Astrocyte of the spinal cord (primary cell): ENCODE data around the gene RNF175.

Source experiments
- DNase-seq: peaks from one replicate; pipeline ENCODE4 v3.0.0; 2011; ENCODE audit warnings: low read depth, low spot score
- H3K4me3 ChIP-seq: 2 replicates; pipeline ENCODE4 v1.5.1; 2011; ENCODE audit warnings: low read depth, mild to moderate bottlenecking, low read length, moderate library complexity
- in situ Hi-C: cut with HindIII; loops from 2 replicates; pipeline ENCODE4 v1.10.0; 2017; ENCODE audit warnings: low sequenced_read_pairs
- TF ChIP-seq, protein P1 (sequence below): IDR thresholded peaks from 2 replicates; pipeline ENCODE4 v1.5.1; 2012; ENCODE audit warnings: low read depth, mild to moderate bottlenecking, low read length, inconsistent platforms

The RNF175 gene

DNA sequence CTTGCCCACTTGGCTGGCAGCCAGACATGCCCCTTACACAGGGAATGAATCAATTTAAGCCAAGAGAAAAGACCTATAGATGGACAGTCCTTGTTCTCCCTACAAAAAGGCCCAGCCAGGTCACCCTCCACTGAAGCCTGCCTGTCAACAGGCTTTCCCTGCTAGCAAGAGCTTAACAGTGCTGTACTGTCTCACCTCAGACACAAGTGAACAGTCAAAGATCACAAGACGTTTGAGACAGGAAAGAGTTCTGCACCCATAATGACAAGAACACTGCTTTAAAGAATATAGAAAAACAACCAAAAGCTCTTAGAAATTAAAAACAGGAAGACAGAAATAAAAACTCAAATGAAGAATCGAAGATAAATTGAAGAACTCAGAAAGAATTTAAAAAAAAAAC, 4.6 kb downstream of the RNF175 start:
- no peak for DNase-seq
- in situ Hi-C loops: no loop called here
- H3K4me3 ChIP-seq: no peak overlapping the region
- TF ChIP-seq, protein P1, sequence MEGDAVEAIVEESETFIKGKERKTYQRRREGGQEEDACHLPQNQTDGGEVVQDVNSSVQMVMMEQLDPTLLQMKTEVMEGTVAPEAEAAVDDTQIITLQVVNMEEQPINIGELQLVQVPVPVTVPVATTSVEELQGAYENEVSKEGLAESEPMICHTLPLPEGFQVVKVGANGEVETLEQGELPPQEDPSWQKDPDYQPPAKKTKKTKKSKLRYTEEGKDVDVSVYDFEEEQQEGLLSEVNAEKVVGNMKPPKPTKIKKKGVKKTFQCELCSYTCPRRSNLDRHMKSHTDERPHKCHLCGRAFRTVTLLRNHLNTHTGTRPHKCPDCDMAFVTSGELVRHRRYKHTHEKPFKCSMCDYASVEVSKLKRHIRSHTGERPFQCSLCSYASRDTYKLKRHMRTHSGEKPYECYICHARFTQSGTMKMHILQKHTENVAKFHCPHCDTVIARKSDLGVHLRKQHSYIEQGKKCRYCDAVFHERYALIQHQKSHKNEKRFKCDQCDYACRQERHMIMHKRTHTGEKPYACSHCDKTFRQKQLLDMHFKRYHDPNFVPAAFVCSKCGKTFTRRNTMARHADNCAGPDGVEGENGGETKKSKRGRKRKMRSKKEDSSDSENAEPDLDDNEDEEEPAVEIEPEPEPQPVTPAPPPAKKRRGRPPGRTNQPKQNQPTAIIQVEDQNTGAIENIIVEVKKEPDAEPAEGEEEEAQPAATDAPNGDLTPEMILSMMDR: no peak

DNA sequence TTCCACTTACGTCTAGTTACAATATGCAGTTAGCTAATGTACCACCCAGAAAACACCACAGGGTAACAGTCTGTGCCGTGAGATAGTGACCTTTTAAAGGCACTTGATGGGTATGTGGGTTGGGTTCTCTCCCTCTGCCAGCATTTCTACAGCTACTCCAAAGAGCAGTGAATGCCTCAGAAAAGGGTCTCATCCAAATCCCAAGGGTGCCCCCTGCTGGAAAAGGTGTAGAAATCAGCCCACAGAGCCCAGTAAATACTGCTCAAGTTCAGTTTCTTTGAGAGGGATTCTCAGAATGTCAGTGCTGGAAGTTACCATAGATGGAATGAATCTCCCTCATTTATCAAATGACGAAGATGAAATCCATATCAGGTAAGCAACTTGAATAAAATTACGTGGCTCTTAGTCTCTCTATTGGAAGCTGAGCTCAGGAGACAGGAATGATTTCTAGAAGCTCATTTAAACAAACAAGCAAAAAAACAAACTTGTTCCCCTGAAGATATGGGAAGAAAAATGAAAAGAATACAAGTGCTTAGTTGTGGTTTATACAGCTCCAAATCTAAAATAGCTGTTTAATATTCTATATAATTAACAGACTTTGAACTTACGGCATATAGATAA, 9.5 kb downstream of the RNF175 start:
- H3K4me3 ChIP-seq: no peak overlapping the region
- DNase-seq: peak; percentile 85
- TF ChIP-seq, protein P1: peak; percentile 82
- in situ Hi-C loops: no loop called here

DNA sequence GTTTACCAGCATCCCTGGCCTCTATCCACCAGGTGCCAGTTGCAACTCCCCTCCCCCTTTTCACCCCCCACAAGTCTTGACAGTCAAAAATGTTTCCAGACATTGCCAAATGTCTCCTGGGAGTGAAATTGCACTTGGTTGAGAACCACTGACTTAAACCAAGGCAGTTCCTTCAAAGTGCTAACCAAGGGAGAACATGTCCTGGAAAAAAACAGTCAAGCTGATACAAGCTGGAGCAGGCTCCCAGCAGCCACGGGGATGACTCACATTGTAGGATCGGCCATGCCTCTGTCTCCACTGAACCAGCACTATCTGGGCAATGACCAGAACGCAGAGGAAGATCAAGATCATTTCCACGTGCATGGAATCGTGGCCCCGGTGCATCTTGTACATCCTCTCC, 11.4 kb downstream of the RNF175 start:
- in situ Hi-C loops: no loop called here
- TF ChIP-seq, protein P1: no peak
- DNase-seq: peak; percentile 80
- no peak overlapping the region for H3K4me3 ChIP-seq

DNA sequence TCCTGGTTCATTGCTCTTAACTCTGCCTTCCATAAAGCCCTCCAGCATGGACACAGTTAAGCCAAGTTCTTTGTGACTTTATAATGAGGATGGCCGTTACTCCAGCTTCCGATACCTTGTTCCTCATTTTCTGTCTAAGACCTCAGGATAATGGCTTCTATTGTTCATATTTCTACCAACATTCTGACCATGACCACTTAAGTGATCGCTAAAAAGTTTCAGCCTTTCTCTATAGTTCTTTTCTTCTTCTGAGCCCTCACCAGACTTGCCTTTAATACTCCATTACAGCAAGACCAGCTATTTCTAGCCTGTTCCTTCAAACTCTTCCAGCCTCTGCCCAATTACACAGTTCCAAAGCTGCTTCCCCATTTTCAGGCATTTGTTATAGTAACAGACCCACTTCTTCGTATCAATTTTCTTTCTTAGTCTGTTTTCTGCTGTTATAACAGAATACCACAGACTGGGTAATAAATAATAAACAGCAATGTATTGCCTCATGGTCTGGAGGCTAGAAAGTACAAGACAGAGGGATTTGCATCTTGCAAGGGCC, 12.3 kb downstream of the RNF175 start:
- in situ Hi-C loops: no loop called here
- no peak for DNase-seq
- TF ChIP-seq, protein P1: no peak
- H3K4me3 ChIP-seq: no peak overlapping the region

DNA sequence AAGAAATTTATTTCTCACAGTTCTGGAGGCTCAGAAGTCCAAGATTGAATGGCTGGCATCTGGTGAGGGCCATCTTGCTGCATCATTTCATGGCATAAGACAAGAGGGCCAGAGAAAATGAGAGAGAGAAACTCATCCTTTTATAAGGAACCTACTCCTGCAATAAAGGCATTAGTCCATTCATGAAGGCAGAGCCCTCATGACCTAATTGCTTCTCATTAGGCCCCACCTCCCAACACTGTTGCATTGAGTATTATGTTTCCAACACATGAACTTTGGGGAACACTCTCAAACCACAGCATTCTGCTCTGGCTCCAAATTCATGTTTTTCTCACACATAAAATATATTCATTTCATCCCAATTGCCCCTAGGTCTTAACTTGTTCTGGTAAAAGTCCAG, 14.2 kb downstream of the RNF175 start:
- TF ChIP-seq, protein P1: no peak
- in situ Hi-C loops: no loop called here
- no peak overlapping the region for H3K4me3 ChIP-seq

DNA sequence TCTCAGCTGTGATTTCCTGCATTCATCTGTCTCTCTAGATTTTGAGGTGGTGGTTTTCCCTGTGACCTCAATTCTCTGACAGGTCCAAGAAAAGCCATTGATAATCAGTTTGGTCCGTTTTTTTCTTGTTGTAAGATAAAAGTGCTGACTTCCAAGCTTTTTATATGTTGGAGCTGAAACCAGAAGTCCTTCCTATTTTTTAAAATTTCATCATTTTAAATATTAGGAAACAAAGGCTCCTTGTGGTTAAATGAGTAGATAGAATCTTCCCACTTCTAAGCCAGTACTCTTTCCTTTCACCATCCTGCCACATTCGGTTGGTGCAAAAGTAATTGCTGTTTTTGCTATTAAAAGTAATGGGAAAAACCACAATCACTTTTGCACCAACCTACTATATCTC, 18.3 kb downstream of the RNF175 start:
- in situ Hi-C loops: no loop called here
- DNase-seq: no peak
- TF ChIP-seq, protein P1: no peak
- H3K4me3 ChIP-seq: no peak overlapping the region

More for the DNA sequence above, 14.2 kb downstream of the RNF175 start:
- no peak for DNase-seq
